ENCODE measurements around the gene MOB4.
"Not testable (repeated sequence)": the region's sequence is repeated elsewhere in the genome, so short reads cannot be mapped to it uniquely, and the experiment has no call there.

Gene MOB4

GRCh38 chr2:197515739-197516392 lies at the start of gene MOB4:
Gene MOB4, plus strand, starts transcription at chr2:197516066. Its CDS starts 21 bp downstream, at chr2:197516087.
- Histone ChIP-seq H3K9me3 (ENCODE audit: insufficient read depth, low read length) (no peaks in the 10 kb centered on the region), H3K9ac (ENCODE audit: insufficient read length, low read depth) (peak within 1 kb of the TSS; percentile 100), H3K36me3 (ENCODE audit: insufficient read depth, insufficient read length, low read length) (peaks cover 13% of the 10 kb centered on the region), H3K4me3 (ENCODE audit: insufficient read length, low read depth) (peak within 1 kb of the TSS; percentile 94), H3K4me1 (ENCODE audit: insufficient read depth, insufficient read length) (no peaks in the 10 kb centered on the region), H3K27me3 (ENCODE audit: insufficient read depth, insufficient read length) (no peaks in the 10 kb centered on the region)
- DNase-seq (ENCODE audit: low read depth, low spot score), result peak; percentile 96
- TF ChIP-seq YY1 (IDR thresholded peaks at IDR 0.05; ENCODE audit: insufficient read depth, insufficient read length) (peak; percentile 68), SUZ12 (IDR thresholded peaks at IDR 0.05; ENCODE audit: extremely low read depth, insufficient read depth, insufficient read length) (no peak)

GRCh38 chr2:197472166-197472565 lies 43.7 kb upstream of the MOB4 start:
- Histone ChIP-seq H3K36me3 (ENCODE audit: insufficient read depth, insufficient read length, low read length) (peaks cover 84% of the 10 kb centered on the region), H3K4me1 (ENCODE audit: insufficient read depth, insufficient read length) (no peaks in the 10 kb centered on the region), H3K9me3 (ENCODE audit: insufficient read depth, low read length) (no peaks in the 10 kb centered on the region), H3K27me3 (ENCODE audit: insufficient read depth, insufficient read length) (no peaks in the 10 kb centered on the region), H3K4me3 (ENCODE audit: insufficient read length, low read depth) (no peak overlapping the region), H3K9ac (ENCODE audit: insufficient read length, low read depth) (no peak overlapping the region)
- DNase-seq (ENCODE audit: low read depth, low spot score), result no peak
- TF ChIP-seq ZNF274 (IDR thresholded peaks at IDR 0.05; ENCODE audit: low read depth, low read length), result no peak
- no peak for TF ChIP-seq SUZ12 (IDR thresholded peaks at IDR 0.05; ENCODE audit: extremely low read depth, insufficient read depth, insufficient read length)
- no peak for TF ChIP-seq YY1 (IDR thresholded peaks at IDR 0.05; ENCODE audit: insufficient read depth, insufficient read length)

GRCh38 chr2:197477797-197478196 lies 38.1 kb upstream of the MOB4 start:
- H3K4me3 ChIP-seq (ENCODE audit: insufficient read length, low read depth), result no peak overlapping the region

GRCh38 chr2:197480165-197481036 lies 35.5 kb upstream of the MOB4 start:
- H3K4me1 ChIP-seq (ENCODE audit: insufficient read depth, insufficient read length), result no peaks in the 10 kb centered on the region
- no peak overlapping the region for H3K4me3 ChIP-seq (ENCODE audit: insufficient read length, low read depth)
- H3K9me3 ChIP-seq (ENCODE audit: insufficient read depth, low read length), result peaks cover 15% of the 10 kb centered on the region; the same call in 1 of the 2 replicates
- H3K36me3 ChIP-seq (ENCODE audit: insufficient read depth, insufficient read length, low read length), result peaks cover 31% of the 10 kb centered on the region
- no peak overlapping the region for H3K9ac ChIP-seq (ENCODE audit: insufficient read length, low read depth)
- no peak for DNase-seq (ENCODE audit: low read depth, low spot score)
- no peaks in the 10 kb centered on the region for H3K27me3 ChIP-seq (ENCODE audit: insufficient read depth, insufficient read length)
- TF ChIP-seq ZNF274 (IDR thresholded peaks at IDR 0.05; ENCODE audit: low read depth, low read length) (no peak), SUZ12 (IDR thresholded peaks at IDR 0.05; ENCODE audit: extremely low read depth, insufficient read depth, insufficient read length) (no peak), YY1 (IDR thresholded peaks at IDR 0.05; ENCODE audit: insufficient read depth, insufficient read length) (no peak)

More at GRCh38 chr2:197477797-197478196, 38.1 kb upstream of the MOB4 start:
- Histone ChIP-seq H3K9ac (ENCODE audit: insufficient read length, low read depth) (no peak overlapping the region), H3K9me3 (ENCODE audit: insufficient read depth, low read length) (no peaks in the 10 kb centered on the region), H3K36me3 (ENCODE audit: insufficient read depth, insufficient read length, low read length) (peaks cover 54% of the 10 kb centered on the region), H3K27me3 (ENCODE audit: insufficient read depth, insufficient read length) (no peaks in the 10 kb centered on the region), H3K4me1 (ENCODE audit: insufficient read depth, insufficient read length) (no peaks in the 10 kb centered on the region)
- TF ChIP-seq YY1 (IDR thresholded peaks at IDR 0.05; ENCODE audit: insufficient read depth, insufficient read length) (no peak), ZNF274 (IDR thresholded peaks at IDR 0.05; ENCODE audit: low read depth, low read length) (no peak), SUZ12 (IDR thresholded peaks at IDR 0.05; ENCODE audit: extremely low read depth, insufficient read depth, insufficient read length) (no peak)
- no peak for DNase-seq (ENCODE audit: low read depth, low spot score)

- H3K27me3 ChIP-seq (ENCODE audit: insufficient read depth, insufficient read length); H3K4me3 ChIP-seq (ENCODE audit: insufficient read length, low read depth); H3K4me1 ChIP-seq (ENCODE audit: insufficient read depth, insufficient read length); DNase-seq (ENCODE audit: low read depth, low spot score); H3K9ac ChIP-seq (ENCODE audit: insufficient read length, low read depth): not testable (repeated sequence)
- H3K36me3 ChIP-seq (ENCODE audit: insufficient read depth, insufficient read length, low read length), result peaks cover 36% of the 10 kb centered on the region
- peaks cover 15% of the 10 kb centered on the region; the same call in 1 of the 2 replicates for H3K9me3 ChIP-seq (ENCODE audit: insufficient read depth, low read length)
These were observed 31.6 kb upstream of the MOB4 start for GRCh38 chr2:197484248-197484647.

GRCh38 chr2:197486175-197486574 lies 29.7 kb upstream of the MOB4 start:
- Histone ChIP-seq H3K4me3 (ENCODE audit: insufficient read length, low read depth) (no peak overlapping the region), H3K9ac (ENCODE audit: insufficient read length, low read depth) (no peak overlapping the region), H3K4me1 (ENCODE audit: insufficient read depth, insufficient read length) (no peaks in the 10 kb centered on the region), H3K27me3 (ENCODE audit: insufficient read depth, insufficient read length) (no peaks in the 10 kb centered on the region), H3K9me3 (ENCODE audit: insufficient read depth, low read length) (peaks cover 15% of the 10 kb centered on the region; the same call in 1 of the 2 replicates), H3K36me3 (ENCODE audit: insufficient read depth, insufficient read length, low read length) (peaks cover 54% of the 10 kb centered on the region)
- DNase-seq (ENCODE audit: low read depth, low spot score), result no peak
- TF ChIP-seq SUZ12 (IDR thresholded peaks at IDR 0.05; ENCODE audit: extremely low read depth, insufficient read depth, insufficient read length), result no peak
- no peak for TF ChIP-seq ZNF274 (IDR thresholded peaks at IDR 0.05; ENCODE audit: low read depth, low read length)
- TF ChIP-seq YY1 (IDR thresholded peaks at IDR 0.05; ENCODE audit: insufficient read depth, insufficient read length), result no peak

- H3K9ac ChIP-seq (ENCODE audit: insufficient read length, low read depth), result no peak overlapping the region
- peaks cover 66% of the 10 kb centered on the region for H3K36me3 ChIP-seq (ENCODE audit: insufficient read depth, insufficient read length, low read length)
- peaks cover 15% of the 10 kb centered on the region; the same call in 1 of the 2 replicates for H3K9me3 ChIP-seq (ENCODE audit: insufficient read depth, low read length)
- TF ChIP-seq SUZ12 (IDR thresholded peaks at IDR 0.05; ENCODE audit: extremely low read depth, insufficient read depth, insufficient read length) (no peak), ZNF274 (IDR thresholded peaks at IDR 0.05; ENCODE audit: low read depth, low read length) (no peak), YY1 (IDR thresholded peaks at IDR 0.05; ENCODE audit: insufficient read depth, insufficient read length) (no peak)
- no peak for DNase-seq (ENCODE audit: low read depth, low spot score)
- no peaks in the 10 kb centered on the region for H3K27me3 ChIP-seq (ENCODE audit: insufficient read depth, insufficient read length)
- no peaks in the 10 kb centered on the region for H3K4me1 ChIP-seq (ENCODE audit: insufficient read depth, insufficient read length)
- H3K4me3 ChIP-seq (ENCODE audit: insufficient read length, low read depth), result no peak overlapping the region
These were observed 28.5 kb upstream of the MOB4 start for GRCh38 chr2:197487385-197487784.

Data from NT2/D1 (cell line).